WTC11 (cell line): ENCODE measurements around the gene ATP7A. TPM values are rescaled to one million over a fixed set of nuclear protein-coding genes. Genes with fewer than 3 reads are reported as not detected.

Experiments used
- ATAC-seq: fragments of 200-7000 bp; cut with Tn5 transposase; 2 replicates; pipeline ENCODE4 v1.10.0; 2021; ENCODE audit warnings: mild to moderate bottlenecking, moderate library complexity
- CTCF ChIA-PET: fragments of 300-600 bp; sonication (Branson Sonifier 250); formaldehyde crosslinking; loops from one replicate; lab custom pipeline; 2021; ENCODE audit warnings: antibody characterized with exemption; lab: Charles Lee
- POLR2A ChIA-PET: fragments of 350-600 bp; sonication (Branson Sonifier 250); formaldehyde crosslinking; loops from one replicate; lab custom pipeline; 2021; ENCODE audit warnings: antibody characterized with exemption; lab: Charles Lee
- DNase-seq: peaks from one replicate; pipeline ENCODE4 v3.0.0; 2021; ENCODE audit warnings: low spot score
- H3K27ac Mint-ChIP-seq: 2 replicates; pipeline ENCODE4 v1.8.0; 2021; ENCODE audit warnings: mixed read lengths
- H3K27me3 Mint-ChIP-seq: 2 replicates; pipeline ENCODE4 v1.8.0; 2021; ENCODE audit warnings: low read depth, mild to moderate bottlenecking, moderate library complexity, mixed read lengths
- H3K36me3 Mint-ChIP-seq: 2 replicates; pipeline ENCODE4 v1.8.0; 2021; ENCODE audit warnings: mixed read lengths
- H3K4me1 Mint-ChIP-seq: 2 replicates; pipeline ENCODE4 v1.8.0; 2022; ENCODE audit warnings: mixed read lengths
- H3K4me3 Mint-ChIP-seq: 2 replicates; pipeline ENCODE4 v1.8.0; 2021; ENCODE audit warnings: mild to moderate bottlenecking, moderate library complexity, mixed read lengths
- H3K9me3 Mint-ChIP-seq: 2 replicates; pipeline ENCODE4 v1.8.0; 2021; ENCODE audit warnings: mixed read lengths
- CBFB ChIP-seq: sonication (generic); formaldehyde crosslinking; IDR thresholded peaks from 2 replicates; pipeline ENCODE4 v1.8.1; 2022; ENCODE audit warnings: mild to moderate bottlenecking, low read depth, missing genetic modification reagents
- CREM ChIP-seq: sonication (generic); formaldehyde crosslinking; IDR thresholded peaks from 2 replicates; pipeline ENCODE4 v1.8.1; 2022; ENCODE audit warnings: mild to moderate bottlenecking, missing genetic modification reagents, moderate library complexity
- ESRRA ChIP-seq: sonication (generic); formaldehyde crosslinking; IDR thresholded peaks from 2 replicates; pipeline ENCODE4 v1.8.1; 2022; ENCODE audit warnings: mild to moderate bottlenecking, missing genetic modification reagents, borderline replicate concordance
- ETV6 ChIP-seq: sonication (generic); formaldehyde crosslinking; IDR thresholded peaks from 2 replicates; pipeline ENCODE4 v1.8.1; 2022; ENCODE audit warnings: mild to moderate bottlenecking, missing genetic modification reagents
- GABPB1 ChIP-seq: sonication (generic); formaldehyde crosslinking; IDR thresholded peaks from 2 replicates; pipeline ENCODE4 v1.8.1; 2023; ENCODE audit warnings: mild to moderate bottlenecking, missing genetic modification reagents
- IRF2 ChIP-seq: sonication (generic); formaldehyde crosslinking; IDR thresholded peaks from 2 replicates; pipeline ENCODE4 v1.8.0; 2022; ENCODE audit warnings: low read depth, missing genetic modification reagents, borderline replicate concordance
- KAT7 ChIP-seq: sonication (generic); formaldehyde crosslinking; IDR thresholded peaks from 2 replicates; pipeline ENCODE4 v1.8.1; 2023; ENCODE audit warnings: missing genetic modification reagents, mild to moderate bottlenecking, borderline replicate concordance
- NFE2L1 ChIP-seq: sonication (generic); formaldehyde crosslinking; IDR thresholded peaks from 2 replicates; pipeline ENCODE4 v1.8.1; 2023; ENCODE audit warnings: missing genetic modification reagents
- SMAD3 ChIP-seq: sonication (generic); formaldehyde crosslinking; IDR thresholded peaks from 2 replicates; pipeline ENCODE4 v1.8.0; 2022; ENCODE audit warnings: missing genetic modification reagents, mild to moderate bottlenecking, borderline replicate concordance
- SMAD4 ChIP-seq: sonication (generic); formaldehyde crosslinking; IDR thresholded peaks from 2 replicates; pipeline ENCODE4 v1.8.0; 2022; ENCODE audit warnings: mild to moderate bottlenecking, missing genetic modification reagents
- ZNF232 ChIP-seq: sonication (generic); formaldehyde crosslinking; IDR thresholded peaks from 2 replicates; pipeline ENCODE4 v1.8.0; 2022; ENCODE audit warnings: mild to moderate bottlenecking, missing genetic modification reagents
- total RNA-seq: library from RNA; stranded (reverse); gene quantifications from 3 replicates; pipeline ENCODE4 v1.2.3, GENCODE V29; 2021
- TF ChIP-seq, protein P1 (sequence below): fragments of 250-450 bp; sonication (Bioruptor Pico); IDR thresholded peaks from 2 replicates; pipeline ENCODE4 v1.9.0; 2021; ENCODE audit warnings: mild to moderate bottlenecking
- TF ChIP-seq, protein P2 (sequence below): sonication (generic); formaldehyde crosslinking; IDR thresholded peaks from 2 replicates; pipeline ENCODE4 v1.8.0; 2023; ENCODE audit warnings: missing genetic modification reagents, mild to moderate bottlenecking, borderline replicate concordance
- TF ChIP-seq, protein P3 (sequence below): sonication (generic); formaldehyde crosslinking; IDR thresholded peaks from 2 replicates; pipeline ENCODE4 v1.8.1; 2023; ENCODE audit warnings: mild to moderate bottlenecking, missing genetic modification reagents, moderate library complexity
- TF ChIP-seq, protein P4 (sequence below): sonication (generic); formaldehyde crosslinking; IDR thresholded peaks from 2 replicates; pipeline ENCODE4 v1.8.1; 2022; ENCODE audit warnings: low read depth, missing genetic modification reagents, borderline replicate concordance
- TF ChIP-seq, protein P5 (sequence below): fragments of 250-450 bp; sonication (Bioruptor Pico); conservative IDR thresholded peaks from 2 replicates; pipeline ENCODE4 v1.9.0; 2021; ENCODE audit warnings: mild to moderate bottlenecking
- TF ChIP-seq, protein P6 (sequence below): fragments of 200-600 bp; IDR thresholded peaks from 2 replicates; pipeline ENCODE4 v1.8.0; 2022; ENCODE audit warnings: antibody characterized with exemption
- TF ChIP-seq, protein P7 (sequence below): sonication (generic); formaldehyde crosslinking; IDR thresholded peaks from 2 replicates; pipeline ENCODE4 v1.8.0; 2022; ENCODE audit warnings: mild to moderate bottlenecking, missing genetic modification reagents

ATP7A gene
- total RNA-seq, 1 experiment from 2014 or later = 2.8 TPM

DNA sequence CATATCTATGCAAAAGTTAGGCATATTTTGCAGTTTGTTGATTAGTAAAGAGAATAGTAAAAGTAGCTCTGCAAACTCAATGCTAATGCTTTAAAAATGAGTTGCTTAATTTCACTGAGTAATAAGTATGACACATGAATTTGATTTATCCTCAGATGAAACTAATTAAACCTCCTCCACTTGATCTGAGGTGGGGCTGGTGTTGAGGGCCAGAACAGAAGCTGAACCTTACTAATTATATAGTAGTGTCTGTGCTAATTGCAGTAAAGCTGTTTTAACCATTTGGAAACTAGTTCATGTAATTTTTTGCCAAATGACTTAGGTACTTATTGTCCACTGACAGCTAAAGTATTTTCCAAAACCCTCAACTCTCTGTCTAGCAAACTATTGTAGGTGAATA is 66.6 kb downstream of the ATP7A start (continued):
- TF ChIP-seq, protein P1, sequence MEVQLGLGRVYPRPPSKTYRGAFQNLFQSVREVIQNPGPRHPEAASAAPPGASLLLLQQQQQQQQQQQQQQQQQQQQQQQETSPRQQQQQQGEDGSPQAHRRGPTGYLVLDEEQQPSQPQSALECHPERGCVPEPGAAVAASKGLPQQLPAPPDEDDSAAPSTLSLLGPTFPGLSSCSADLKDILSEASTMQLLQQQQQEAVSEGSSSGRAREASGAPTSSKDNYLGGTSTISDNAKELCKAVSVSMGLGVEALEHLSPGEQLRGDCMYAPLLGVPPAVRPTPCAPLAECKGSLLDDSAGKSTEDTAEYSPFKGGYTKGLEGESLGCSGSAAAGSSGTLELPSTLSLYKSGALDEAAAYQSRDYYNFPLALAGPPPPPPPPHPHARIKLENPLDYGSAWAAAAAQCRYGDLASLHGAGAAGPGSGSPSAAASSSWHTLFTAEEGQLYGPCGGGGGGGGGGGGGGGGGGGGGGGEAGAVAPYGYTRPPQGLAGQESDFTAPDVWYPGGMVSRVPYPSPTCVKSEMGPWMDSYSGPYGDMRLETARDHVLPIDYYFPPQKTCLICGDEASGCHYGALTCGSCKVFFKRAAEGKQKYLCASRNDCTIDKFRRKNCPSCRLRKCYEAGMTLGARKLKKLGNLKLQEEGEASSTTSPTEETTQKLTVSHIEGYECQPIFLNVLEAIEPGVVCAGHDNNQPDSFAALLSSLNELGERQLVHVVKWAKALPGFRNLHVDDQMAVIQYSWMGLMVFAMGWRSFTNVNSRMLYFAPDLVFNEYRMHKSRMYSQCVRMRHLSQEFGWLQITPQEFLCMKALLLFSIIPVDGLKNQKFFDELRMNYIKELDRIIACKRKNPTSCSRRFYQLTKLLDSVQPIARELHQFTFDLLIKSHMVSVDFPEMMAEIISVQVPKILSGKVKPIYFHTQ (CRISPR knock-in tag) = no peak
- no peak for TF ChIP-seq ESRRA (CRISPR knock-in tag)

DNA sequence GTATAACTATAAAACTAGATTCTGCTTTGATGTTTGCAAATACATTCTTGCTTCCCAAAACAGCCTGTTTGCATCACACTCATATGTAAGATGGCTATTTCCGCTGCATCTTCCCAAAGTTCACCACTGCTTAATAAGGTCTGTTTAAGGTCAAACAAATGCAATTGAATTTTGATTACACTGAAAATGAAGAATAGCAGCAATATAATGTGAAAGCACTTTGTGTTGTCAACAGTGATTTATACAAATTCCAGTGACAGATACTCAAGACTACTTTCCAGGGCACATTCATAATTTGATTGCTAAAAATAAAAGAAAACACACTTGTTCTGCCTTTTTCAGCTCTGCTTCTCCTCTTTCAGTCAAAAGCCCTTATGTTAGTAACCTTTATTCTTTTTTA is 67.0 kb downstream of the ATP7A start:
- no peak for ATAC-seq
- ChIA-PET CTCF (no interaction called here), POLR2A (interaction anchor here (0.9 kb wide), 1 partner anchor 474 kb away, joined by 3 read pairs; no protein-coding TSS in a partner anchor)
- Mint-ChIP-seq H3K27ac (no peak overlapping the region), H3K9me3 (no peaks in the 10 kb centered on the region), H3K4me3 (no peak overlapping the region), H3K27me3 (no peaks in the 10 kb centered on the region), H3K4me1 (no peaks in the 10 kb centered on the region), H3K36me3 (no peaks in the 10 kb centered on the region)
- TF ChIP-seq, protein P2, sequence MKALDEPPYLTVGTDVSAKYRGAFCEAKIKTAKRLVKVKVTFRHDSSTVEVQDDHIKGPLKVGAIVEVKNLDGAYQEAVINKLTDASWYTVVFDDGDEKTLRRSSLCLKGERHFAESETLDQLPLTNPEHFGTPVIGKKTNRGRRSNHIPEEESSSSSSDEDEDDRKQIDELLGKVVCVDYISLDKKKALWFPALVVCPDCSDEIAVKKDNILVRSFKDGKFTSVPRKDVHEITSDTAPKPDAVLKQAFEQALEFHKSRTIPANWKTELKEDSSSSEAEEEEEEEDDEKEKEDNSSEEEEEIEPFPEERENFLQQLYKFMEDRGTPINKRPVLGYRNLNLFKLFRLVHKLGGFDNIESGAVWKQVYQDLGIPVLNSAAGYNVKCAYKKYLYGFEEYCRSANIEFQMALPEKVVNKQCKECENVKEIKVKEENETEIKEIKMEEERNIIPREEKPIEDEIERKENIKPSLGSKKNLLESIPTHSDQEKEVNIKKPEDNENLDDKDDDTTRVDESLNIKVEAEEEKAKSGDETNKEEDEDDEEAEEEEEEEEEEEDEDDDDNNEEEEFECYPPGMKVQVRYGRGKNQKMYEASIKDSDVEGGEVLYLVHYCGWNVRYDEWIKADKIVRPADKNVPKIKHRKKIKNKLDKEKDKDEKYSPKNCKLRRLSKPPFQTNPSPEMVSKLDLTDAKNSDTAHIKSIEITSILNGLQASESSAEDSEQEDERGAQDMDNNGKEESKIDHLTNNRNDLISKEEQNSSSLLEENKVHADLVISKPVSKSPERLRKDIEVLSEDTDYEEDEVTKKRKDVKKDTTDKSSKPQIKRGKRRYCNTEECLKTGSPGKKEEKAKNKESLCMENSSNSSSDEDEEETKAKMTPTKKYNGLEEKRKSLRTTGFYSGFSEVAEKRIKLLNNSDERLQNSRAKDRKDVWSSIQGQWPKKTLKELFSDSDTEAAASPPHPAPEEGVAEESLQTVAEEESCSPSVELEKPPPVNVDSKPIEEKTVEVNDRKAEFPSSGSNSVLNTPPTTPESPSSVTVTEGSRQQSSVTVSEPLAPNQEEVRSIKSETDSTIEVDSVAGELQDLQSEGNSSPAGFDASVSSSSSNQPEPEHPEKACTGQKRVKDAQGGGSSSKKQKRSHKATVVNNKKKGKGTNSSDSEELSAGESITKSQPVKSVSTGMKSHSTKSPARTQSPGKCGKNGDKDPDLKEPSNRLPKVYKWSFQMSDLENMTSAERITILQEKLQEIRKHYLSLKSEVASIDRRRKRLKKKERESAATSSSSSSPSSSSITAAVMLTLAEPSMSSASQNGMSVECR (CRISPR knock-in tag) = no peak
- TF ChIP-seq, protein P3, sequence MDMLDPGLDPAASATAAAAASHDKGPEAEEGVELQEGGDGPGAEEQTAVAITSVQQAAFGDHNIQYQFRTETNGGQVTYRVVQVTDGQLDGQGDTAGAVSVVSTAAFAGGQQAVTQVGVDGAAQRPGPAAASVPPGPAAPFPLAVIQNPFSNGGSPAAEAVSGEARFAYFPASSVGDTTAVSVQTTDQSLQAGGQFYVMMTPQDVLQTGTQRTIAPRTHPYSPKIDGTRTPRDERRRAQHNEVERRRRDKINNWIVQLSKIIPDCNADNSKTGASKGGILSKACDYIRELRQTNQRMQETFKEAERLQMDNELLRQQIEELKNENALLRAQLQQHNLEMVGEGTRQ (CRISPR knock-in tag) = no peak
- no peak for TF ChIP-seq SMAD4 (CRISPR knock-in tag)
- no peak for TF ChIP-seq CREM
- TF ChIP-seq CBFB (CRISPR knock-in tag) = no peak
- TF ChIP-seq, protein P4, sequence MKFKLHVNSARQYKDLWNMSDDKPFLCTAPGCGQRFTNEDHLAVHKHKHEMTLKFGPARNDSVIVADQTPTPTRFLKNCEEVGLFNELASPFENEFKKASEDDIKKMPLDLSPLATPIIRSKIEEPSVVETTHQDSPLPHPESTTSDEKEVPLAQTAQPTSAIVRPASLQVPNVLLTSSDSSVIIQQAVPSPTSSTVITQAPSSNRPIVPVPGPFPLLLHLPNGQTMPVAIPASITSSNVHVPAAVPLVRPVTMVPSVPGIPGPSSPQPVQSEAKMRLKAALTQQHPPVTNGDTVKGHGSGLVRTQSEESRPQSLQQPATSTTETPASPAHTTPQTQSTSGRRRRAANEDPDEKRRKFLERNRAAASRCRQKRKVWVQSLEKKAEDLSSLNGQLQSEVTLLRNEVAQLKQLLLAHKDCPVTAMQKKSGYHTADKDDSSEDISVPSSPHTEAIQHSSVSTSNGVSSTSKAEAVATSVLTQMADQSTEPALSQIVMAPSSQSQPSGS (CRISPR knock-in tag) = no peak
- no peak for TF ChIP-seq ETV6 (CRISPR knock-in tag)
- TF ChIP-seq, protein P5, sequence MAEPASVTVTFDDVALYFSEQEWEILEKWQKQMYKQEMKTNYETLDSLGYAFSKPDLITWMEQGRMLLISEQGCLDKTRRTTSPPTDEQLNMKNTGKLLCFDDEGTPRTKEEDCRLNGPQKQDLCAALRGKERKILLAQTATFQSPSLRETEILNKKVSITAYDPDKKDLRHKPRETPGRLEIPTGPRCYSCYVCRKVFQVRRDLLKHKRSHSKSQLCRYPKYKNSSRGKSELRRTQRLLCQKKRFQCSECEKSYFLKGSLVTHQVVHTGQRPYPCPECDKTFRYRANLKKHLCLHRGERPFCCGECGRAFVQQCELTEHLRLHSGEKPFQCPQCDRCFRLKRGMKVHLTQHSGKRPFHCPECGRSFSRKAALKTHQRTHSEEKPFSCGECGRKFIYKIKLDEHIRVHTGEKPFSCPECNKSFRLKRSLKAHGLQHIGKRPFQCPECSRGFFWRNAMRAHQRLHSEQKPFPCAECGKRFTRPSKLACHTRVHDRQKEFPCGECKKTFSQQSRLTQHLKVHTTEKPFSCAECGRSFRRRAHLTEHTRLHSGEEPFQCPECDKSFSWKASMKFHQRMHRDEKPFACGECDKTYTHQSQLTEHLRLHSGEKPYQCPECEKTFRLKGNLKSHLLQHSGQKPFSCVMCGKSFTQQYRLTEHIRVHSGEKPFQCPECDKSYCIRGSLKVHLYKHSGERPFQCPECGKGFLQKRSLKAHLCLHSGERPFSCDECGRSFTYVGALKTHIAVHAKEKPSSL = no peak
- no peak for TF ChIP-seq SMAD3 (CRISPR knock-in tag)
- no peak for TF ChIP-seq IRF2 (CRISPR knock-in tag)
- TF ChIP-seq GABPB1 (CRISPR knock-in tag) = no peak
- no peak for TF ChIP-seq ZNF232 (CRISPR knock-in tag)
- TF ChIP-seq, protein P6, sequence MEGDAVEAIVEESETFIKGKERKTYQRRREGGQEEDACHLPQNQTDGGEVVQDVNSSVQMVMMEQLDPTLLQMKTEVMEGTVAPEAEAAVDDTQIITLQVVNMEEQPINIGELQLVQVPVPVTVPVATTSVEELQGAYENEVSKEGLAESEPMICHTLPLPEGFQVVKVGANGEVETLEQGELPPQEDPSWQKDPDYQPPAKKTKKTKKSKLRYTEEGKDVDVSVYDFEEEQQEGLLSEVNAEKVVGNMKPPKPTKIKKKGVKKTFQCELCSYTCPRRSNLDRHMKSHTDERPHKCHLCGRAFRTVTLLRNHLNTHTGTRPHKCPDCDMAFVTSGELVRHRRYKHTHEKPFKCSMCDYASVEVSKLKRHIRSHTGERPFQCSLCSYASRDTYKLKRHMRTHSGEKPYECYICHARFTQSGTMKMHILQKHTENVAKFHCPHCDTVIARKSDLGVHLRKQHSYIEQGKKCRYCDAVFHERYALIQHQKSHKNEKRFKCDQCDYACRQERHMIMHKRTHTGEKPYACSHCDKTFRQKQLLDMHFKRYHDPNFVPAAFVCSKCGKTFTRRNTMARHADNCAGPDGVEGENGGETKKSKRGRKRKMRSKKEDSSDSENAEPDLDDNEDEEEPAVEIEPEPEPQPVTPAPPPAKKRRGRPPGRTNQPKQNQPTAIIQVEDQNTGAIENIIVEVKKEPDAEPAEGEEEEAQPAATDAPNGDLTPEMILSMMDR = no peak
- TF ChIP-seq, protein P7, sequence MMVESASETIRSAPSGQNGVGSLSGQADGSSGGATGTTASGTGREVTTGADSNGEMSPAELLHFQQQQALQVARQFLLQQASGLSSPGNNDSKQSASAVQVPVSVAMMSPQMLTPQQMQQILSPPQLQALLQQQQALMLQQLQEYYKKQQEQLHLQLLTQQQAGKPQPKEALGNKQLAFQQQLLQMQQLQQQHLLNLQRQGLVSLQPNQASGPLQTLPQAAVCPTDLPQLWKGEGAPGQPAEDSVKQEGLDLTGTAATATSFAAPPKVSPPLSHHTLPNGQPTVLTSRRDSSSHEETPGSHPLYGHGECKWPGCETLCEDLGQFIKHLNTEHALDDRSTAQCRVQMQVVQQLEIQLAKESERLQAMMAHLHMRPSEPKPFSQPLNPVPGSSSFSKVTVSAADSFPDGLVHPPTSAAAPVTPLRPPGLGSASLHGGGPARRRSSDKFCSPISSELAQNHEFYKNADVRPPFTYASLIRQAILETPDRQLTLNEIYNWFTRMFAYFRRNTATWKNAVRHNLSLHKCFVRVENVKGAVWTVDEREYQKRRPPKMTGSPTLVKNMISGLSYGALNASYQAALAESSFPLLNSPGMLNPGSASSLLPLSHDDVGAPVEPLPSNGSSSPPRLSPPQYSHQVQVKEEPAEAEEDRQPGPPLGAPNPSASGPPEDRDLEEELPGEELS = no peak
- TF ChIP-seq NFE2L1 (CRISPR knock-in tag) = no peak
- no peak for TF ChIP-seq KAT7 (CRISPR knock-in tag)
- DNase-seq = no peak
